GM21786 (cell line): Measurements from ENCODE around the gene AGBL1.

Experiments used
- ATAC-seq: cut with Tn5 transposase; IDR thresholded peaks from one replicate; pipeline ENCODE4 v1.9.1; 2021; ENCODE audit not compliant: unreplicated experiment

Gene AGBL1

GRCh38 chr15:86676002-86676401 is 596.3 kb downstream of the AGBL1 start:
- ATAC-seq: no peak

- ATAC-seq: no peak
Measured at GRCh38 chr15:86677278-86677677, 597.6 kb downstream of the AGBL1 start.

- ATAC-seq: no peak
Measured at GRCh38 chr15:86685263-86685662, 605.6 kb downstream of the AGBL1 start.

GRCh38 chr15:86689006-86689405 is 609.3 kb downstream of the AGBL1 start:
- no peak for ATAC-seq

- no peak for ATAC-seq
Measured at GRCh38 chr15:86690566-86690965, 610.9 kb downstream of the AGBL1 start.

GRCh38 chr15:86691091-86691663 is 611.5 kb downstream of the AGBL1 start:
- no peak for ATAC-seq

- ATAC-seq: no peak
Measured at GRCh38 chr15:86700864-86701610, 621.4 kb downstream of the AGBL1 start.

GRCh38 chr15:86701611-86701963 is 621.9 kb downstream of the AGBL1 start:
- no peak for ATAC-seq

GRCh38 chr15:86706813-86707212 is 627.1 kb downstream of the AGBL1 start:
- ATAC-seq: no peak

GRCh38 chr15:86711476-86711875 is 631.8 kb downstream of the AGBL1 start:
- no peak for ATAC-seq

GRCh38 chr15:86714241-86714640 is 634.6 kb downstream of the AGBL1 start:
- no peak for ATAC-seq

GRCh38 chr15:86725628-86726027 is 646.0 kb downstream of the AGBL1 start:
- ATAC-seq: no peak

- ATAC-seq: no peak
Measured at GRCh38 chr15:86735247-86736040, 655.8 kb downstream of the AGBL1 start.

GRCh38 chr15:86741917-86742316 is 662.2 kb downstream of the AGBL1 start:
- no peak for ATAC-seq

GRCh38 chr15:86743283-86743903 is 663.7 kb downstream of the AGBL1 start:
- no peak for ATAC-seq

GRCh38 chr15:86744198-86744780 is 664.6 kb downstream of the AGBL1 start:
- ATAC-seq: no peak

- no peak for ATAC-seq
Measured at GRCh38 chr15:86751116-86751515, 671.4 kb downstream of the AGBL1 start.

- ATAC-seq: no peak
Measured at GRCh38 chr15:86754846-86755245, 675.2 kb downstream of the AGBL1 start.

- no peak for ATAC-seq
Measured at GRCh38 chr15:86756688-86757087, 677.0 kb downstream of the AGBL1 start.

GRCh38 chr15:86759800-86760523 is 680.3 kb downstream of the AGBL1 start:
- no peak for ATAC-seq

- no peak for ATAC-seq
Measured at GRCh38 chr15:86762874-86763273, 683.2 kb downstream of the AGBL1 start.
